ENCODE data around the gene SLC16A12.

The SLC16A12 gene

GRCh38 chr10:89535171-89536012, at the start of gene SLC16A12:
Gene SLC16A12, minus strand, starts transcription at chr10:89535594. Its CDS starts 73,016 bp downstream, at chr10:89462578.
- DNase-seq (ENCODE audit: low spot score) (no peak), FAIRE-seq (no peak)

DNA sequence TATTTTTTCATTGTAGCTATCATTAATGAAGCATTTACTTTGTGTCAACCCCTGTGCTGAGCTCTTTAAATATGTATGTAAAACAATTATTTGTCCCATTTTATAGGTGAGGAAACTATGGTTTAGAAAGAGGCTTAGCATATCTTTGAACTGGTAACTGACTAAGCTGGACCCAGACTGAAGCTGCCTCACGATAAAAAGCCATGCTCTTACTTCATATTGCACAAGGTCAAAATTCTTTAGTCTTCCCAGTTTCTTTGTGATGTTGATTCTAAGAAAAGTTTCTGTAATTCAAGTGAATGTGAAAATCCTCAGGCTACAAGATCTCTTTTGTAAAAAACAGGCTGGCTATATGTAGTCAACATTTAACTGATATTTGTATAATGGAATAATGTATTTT, 46.6 kb upstream of the SLC16A12 start:
- FAIRE-seq (no peak), DNase-seq (ENCODE audit: low spot score) (no peak)

- FAIRE-seq (no peak), DNase-seq (ENCODE audit: low spot score) (no peak)
These were observed 44.8 kb upstream of the SLC16A12 start for GRCh38 chr10:89580243-89580642.

DNA sequence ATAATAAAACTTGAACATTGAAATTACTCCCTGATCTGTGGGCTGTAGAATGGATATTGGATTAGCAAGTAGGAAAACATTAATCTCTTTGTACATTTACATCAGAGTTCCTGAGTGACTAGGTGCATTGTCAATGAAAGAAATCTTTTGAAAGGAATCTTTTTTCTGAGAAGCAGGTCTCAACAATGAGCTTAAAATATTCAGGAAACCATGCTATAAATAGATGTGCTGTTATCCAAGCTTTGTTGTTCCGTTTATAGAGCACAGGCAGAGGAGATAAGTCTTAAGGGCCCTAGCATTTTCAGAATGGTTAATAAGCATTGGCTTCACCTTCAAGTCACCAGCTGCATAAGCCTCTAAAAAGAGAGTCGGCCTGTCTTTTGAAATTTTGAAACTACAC, 41.3 kb upstream of the SLC16A12 start:
- DNase-seq (ENCODE audit: low spot score): no peak
- FAIRE-seq: no peak

GRCh38 chr10:89576022-89576421, 40.6 kb upstream of the SLC16A12 start:
- DNase-seq (ENCODE audit: low spot score): no peak
- FAIRE-seq: no peak

- DNase-seq (ENCODE audit: low spot score) (no peak), FAIRE-seq (no peak)
These were observed 39.6 kb upstream of the SLC16A12 start for GRCh38 chr10:89575031-89575430.

GRCh38 chr10:89574368-89574767, 39.0 kb upstream of the SLC16A12 start:
- DNase-seq (ENCODE audit: low spot score) (no peak), FAIRE-seq (no peak)

DNA sequence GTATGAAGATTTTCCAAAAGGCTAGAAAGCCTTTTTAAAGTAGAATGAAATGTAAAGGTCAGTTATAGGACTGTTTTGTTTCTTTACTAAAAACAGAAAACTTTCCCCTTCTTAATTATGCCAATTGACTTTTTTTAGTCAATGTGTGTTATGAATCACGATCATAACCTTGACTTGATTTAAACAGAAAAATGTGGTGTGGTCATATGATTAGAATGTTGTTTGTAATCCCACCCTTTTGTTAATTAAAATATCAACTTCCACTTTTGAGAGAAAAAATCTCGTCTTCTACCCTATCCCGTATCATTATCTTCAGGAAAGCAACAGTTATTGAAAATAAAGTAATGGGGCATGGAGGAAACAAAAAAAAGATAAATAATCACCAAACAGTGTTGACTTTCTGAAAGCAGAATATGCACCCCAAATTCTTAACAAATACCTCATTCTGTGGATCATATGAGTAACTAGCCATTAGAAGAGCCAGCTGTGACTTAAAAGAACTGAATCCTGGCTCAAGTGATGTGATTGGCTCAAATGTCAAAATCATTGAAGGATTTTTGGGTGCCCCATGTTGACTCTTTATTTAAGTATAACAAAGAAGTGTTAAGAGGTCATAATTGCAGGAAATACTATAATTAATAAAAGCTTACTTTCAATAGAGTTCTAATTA, 32.3 kb upstream of the SLC16A12 start:
- DNase-seq (ENCODE audit: low spot score) (no peak), FAIRE-seq (no peak)

GRCh38 chr10:89566992-89567391, 31.6 kb upstream of the SLC16A12 start:
- no peak for DNase-seq (ENCODE audit: low spot score)
- no peak for FAIRE-seq

- no peak for DNase-seq (ENCODE audit: low spot score)
- FAIRE-seq: no peak
These were observed 30.9 kb upstream of the SLC16A12 start for GRCh38 chr10:89566095-89566950.

GRCh38 chr10:89565180-89565579, 29.8 kb upstream of the SLC16A12 start:
- FAIRE-seq: no peak
- DNase-seq (ENCODE audit: low spot score): no peak

DNA sequence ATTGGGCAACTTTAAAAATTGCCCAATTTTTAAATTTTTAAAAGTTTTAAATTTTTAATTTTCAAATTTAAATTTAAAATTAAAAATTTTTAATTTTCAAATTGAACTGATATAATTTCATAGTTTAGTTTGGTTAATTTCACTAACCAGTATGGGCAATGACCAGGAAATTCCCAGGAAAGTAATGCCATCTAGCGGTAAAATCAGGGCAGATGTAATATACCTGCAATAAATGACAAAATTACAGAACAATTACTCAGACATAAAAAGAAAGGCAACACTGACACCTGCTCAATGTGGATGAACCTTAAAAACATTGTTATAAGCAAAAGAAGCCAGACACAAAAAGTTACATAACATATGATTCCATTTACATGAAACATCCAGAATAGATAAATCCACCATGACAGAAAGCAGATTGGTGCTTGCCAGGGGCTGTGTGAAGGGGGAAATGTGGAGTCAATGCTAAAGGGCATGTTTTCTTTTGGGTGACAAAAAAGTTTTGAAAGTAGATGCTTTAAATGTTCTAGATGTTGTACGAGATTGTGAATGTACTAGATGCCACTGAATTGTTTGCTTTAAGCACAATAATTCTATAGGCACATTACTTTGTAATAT, 28.6 kb upstream of the SLC16A12 start:
- peak; percentile 41 for DNase-seq (ENCODE audit: low spot score)
- FAIRE-seq: no peak

DNA sequence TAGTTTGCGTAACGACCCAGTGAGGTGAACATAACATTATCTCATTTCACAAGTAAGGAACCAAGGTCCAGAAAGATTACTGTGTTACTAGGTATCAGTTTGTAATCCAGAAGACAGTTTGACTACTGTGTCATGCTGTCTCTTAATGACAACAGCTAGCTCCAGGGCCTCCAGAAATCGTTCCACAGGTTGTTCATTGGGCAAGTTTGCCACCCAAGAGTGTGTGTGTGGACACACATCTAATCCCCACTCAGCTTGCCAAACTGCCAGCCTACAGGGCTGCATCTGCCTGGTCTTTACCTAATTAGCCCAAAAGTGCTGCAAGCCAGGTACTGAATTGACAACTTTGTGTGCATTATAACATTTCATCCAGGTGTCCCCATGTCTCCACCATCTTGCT, 27.9 kb upstream of the SLC16A12 start:
- DNase-seq (ENCODE audit: low spot score) (no peak), FAIRE-seq (no peak)

DNA sequence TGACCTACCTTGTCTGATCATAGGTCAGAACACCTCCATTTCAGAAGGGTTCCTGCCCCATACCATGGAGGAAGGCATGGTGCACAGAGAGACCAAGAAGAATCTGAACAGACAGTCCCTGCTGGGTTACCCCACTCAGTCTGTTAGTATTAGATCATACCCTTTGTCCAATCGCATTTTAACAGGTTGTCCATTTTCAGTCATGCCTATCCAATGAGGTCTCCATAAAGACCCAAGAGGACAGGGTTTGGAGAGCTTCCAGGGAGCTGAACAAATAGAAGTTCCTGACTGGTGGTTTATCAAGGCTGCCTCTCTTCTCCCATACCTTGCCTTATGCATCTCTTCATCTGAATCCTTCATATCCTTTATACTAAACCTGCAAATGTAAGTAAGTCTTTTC, 21.2 kb upstream of the SLC16A12 start:
- no peak for FAIRE-seq
- no peak for DNase-seq (ENCODE audit: low spot score)

DNA sequence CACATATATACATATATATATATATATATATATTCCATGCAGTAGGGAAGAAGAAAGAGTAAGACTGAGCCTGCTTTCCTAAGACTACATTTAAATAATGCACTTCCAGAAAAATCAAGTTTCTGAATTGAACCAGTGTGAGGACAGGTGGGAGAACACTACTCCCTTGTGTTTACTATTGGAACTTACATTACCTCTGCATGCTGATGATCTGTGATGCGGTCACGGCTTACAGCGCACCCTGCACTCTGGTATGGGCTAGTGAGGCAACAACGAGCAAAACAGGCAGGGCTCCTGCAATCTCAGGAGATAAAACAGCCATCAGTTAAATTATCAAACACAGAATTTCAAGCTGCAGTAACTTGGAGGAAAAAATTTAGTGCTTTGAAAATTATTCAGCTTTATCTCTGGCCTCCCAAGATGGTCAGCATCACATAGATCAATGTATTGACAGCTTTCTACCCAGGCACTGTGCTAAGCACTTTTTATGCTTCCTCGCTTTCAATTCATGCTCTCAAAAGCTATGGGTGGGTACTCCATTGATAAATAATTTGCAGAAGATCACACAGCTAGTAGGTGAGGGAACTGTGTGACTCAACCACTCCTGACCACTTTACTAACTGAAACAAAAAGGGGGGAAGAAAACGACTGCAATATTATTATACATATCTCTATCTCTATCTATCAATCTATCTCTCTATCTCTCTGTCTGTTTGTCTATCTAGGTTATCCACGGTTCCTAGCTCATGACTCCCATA, 20.5 kb upstream of the SLC16A12 start:
- no peak for DNase-seq (ENCODE audit: low spot score)
- no peak for FAIRE-seq

- no peak for DNase-seq (ENCODE audit: low spot score)
- no peak for FAIRE-seq
These were observed 19.0 kb upstream of the SLC16A12 start for GRCh38 chr10:89554433-89554832.

DNA sequence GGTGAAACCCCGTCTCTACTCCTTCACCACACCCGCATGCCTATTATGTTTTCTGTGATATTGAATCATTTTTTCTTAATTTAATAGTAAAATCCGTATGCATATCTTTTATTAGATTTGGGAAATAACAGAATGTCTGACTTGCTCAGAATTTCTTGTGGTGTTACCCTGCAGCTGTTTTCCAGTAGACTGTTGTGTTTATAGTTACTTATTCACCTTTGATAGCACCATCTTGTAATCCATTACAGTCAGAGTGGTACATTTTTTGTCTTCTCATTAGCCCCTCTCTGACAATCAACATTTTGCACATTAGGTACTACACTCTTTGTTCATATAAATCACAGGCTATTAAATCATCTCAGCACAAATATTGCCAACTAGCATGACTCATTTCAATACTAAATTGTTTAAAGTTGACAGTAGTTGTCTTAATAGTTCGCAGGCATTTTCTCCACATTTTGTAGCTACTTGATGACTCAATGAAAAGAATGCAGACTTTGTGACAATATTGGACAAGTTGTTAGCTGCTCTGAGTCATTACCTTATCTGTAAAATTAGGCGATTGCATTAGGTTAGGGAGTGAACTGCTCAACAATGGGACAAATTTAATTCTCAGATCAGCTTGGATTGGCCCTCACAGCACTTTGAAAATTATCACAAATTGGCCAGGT, 17.8 kb upstream of the SLC16A12 start:
- DNase-seq (ENCODE audit: low spot score) (peak; percentile 57), FAIRE-seq (peak; percentile 75)

GRCh38 chr10:89552213-89552612, 16.8 kb upstream of the SLC16A12 start:
- FAIRE-seq (no peak), DNase-seq (ENCODE audit: low spot score) (no peak)

GRCh38 chr10:89550509-89550908, 15.1 kb upstream of the SLC16A12 start:
- DNase-seq (ENCODE audit: low spot score) (peak; percentile 32), FAIRE-seq (no peak)

- FAIRE-seq: no peak
These were observed 14.1 kb upstream of the SLC16A12 start for GRCh38 chr10:89549510-89549909.

More at GRCh38 chr10:89549510-89549909, 14.1 kb upstream of the SLC16A12 start:
- no peak for DNase-seq (ENCODE audit: low spot score)
